Raji (cell line): ENCODE results near the gene ZNF594.

ENCODE experiments used
- POLR2A ChIP-seq: IDR thresholded peaks from 2 replicates; pipeline ENCODE4 v1.6.1; 2011; ENCODE audit warnings: low read depth, low read length, control low read depth; ENCODE audit not compliant: insufficient read depth

Gene ZNF594

GRCh38 chr17:5191541-5192417, at the start of gene ZNF594:
Gene ZNF594 (minus strand): TSS chr17:5191868. CDS start chr17:5184256, 7,612 bp downstream.
- peak; percentile 77 for TF ChIP-seq POLR2A

DNA sequence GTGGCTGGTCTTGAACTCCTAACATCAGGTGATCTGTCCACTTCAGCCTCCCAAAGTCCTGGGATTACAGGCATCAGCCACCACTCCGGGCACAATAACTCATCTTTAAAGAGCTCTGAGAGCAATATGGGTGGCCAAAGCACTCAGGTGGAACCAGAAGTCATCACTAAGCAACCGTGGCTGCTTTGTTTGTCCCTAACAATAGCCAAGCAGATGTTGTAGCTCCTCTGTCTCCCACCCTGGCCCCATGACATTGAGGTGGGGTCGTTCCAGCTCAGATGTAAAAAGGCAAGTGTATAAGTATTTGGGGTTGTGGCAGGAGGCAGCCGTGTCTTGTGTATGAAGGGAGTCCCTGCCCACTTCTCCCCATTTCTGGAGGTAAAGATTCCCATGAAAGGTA, 46.7 kb upstream of the ZNF594 start:
- TF ChIP-seq POLR2A: no peak

DNA sequence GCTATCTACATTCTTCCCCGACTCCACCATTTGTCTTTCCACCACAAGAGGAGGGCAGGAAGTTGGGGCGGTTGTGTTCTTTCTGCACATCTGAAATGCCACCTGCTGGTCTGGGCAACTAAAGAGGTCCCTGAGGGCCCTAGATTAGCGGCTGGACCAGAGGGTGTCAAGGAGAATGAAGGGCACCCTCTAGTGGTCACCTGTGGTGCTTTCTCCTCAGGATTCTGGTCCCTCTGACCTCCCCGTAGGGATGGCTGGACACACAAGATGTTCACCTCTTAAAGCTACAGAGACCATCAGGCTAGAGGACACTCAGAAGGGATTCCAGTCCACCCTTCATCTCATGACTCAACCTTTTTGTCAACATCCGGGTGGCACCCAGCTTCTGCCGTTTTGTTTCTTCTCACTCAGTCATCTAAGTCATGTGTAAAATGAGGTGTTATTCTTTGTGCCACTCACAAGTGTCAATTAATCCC, 45.9 kb upstream of the ZNF594 start:
- TF ChIP-seq POLR2A: peak; percentile 33; the same call in 1 of the 2 replicates

- no peak; the same call in 1 of the 2 replicates for TF ChIP-seq POLR2A
These were observed 45.4 kb upstream of the ZNF594 start for GRCh38 chr17:5236938-5237540.

GRCh38 chr17:5234645-5235576, 43.2 kb upstream of the ZNF594 start, which contains the start of gene SCIMP:
Gene SCIMP (minus strand): TSS chr17:5234860. CDS start chr17:5234755, 105 bp downstream.
- peak; percentile 67; the same call in 1 of the 2 replicates for TF ChIP-seq POLR2A

- TF ChIP-seq POLR2A: no peak
These were observed 35.5 kb upstream of the ZNF594 start for GRCh38 chr17:5226940-5227878.

DNA sequence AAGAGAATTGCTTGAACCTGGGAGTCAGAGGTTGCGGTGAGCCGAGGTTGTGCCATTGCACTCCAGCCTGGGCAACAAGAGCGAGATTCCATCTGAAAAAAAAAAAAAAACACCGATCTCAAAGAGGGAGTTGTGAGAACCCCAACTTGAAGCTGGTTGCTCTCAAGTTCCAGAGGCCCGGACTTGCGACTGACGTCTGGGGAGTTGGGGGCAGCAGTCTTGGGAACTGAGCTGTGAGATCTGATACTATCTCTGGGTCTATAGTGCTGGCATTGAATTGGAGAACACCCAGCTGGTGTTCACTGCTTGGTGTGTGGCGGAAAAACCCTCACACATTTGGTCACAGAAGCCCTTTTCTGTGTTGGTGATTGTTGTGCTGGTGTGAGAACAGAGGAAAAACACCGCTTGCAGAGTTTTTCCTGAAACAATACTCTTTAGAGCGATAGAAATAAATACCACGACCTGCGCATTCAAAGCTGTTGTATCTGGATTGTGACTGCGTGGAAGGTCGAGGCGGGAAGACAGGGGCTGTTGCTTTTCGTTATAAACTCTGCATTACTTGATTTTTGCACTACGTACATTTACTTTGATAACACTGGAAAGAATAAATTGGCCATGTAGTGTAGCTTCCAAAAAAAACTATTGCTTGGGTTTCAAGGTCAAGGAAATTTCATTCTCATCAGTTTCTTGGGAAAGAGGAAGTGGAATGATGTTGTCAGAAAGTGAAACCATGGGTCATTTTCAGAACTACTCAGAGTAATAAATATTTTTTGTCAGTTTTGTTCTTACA, 34.2 kb upstream of the ZNF594 start:
- TF ChIP-seq POLR2A: no peak

DNA sequence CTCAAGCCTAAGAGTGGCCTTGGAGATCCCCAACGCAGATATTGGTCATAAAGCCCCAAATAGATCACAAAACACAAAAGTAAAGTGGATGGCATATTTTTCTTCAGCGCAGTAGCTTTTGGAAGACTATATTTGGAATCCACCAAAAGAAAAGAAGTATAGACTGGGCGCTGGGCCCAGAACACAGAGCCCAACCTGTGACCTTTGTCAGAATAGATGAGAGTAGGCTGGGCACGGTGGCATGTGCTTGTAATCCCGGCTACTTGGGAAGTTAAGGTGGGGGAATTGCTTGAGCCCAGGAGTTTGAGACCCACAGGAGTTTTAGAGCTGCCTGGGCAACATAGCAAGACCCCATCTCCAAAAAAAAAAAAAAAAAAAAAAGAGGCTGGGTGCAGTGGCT, 28.4 kb upstream of the ZNF594 start:
- TF ChIP-seq POLR2A: no peak

DNA sequence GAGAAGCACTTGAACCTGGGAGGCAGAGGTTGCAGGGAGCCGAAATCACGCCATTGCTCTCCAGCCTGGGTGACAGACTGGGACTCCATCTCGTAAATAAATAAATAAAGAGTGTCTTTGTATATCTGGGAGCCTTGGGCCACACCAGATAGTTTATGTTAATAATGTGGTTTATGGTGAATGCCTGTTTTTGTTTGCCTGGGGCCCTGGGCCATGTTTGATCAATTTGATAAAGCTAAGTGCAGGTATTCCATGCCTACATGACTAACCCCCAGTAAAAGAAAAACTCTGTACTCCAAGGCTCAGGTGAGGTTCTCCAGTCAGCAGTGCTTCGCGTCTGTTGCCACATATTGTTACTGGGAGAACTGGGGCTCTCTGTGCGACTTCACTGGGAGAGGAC, 27.9 kb upstream of the ZNF594 start:
- no peak for TF ChIP-seq POLR2A

- TF ChIP-seq POLR2A: no peak
These were observed 19.8 kb upstream of the ZNF594 start for GRCh38 chr17:5211458-5211857.

- no peak for TF ChIP-seq POLR2A
These were observed 19.1 kb upstream of the ZNF594 start for GRCh38 chr17:5210614-5211252.

- peak; percentile 53 for TF ChIP-seq POLR2A
These were observed 18.4 kb upstream of the ZNF594 start for GRCh38 chr17:5210091-5210490.

- no peak for TF ChIP-seq POLR2A
These were observed 17.7 kb upstream of the ZNF594 start for GRCh38 chr17:5209396-5209795.
